ENCODE measurements around the gene DUXB.

GRCh38 chr16:75660726-75661302 lies 40.4 kb downstream of the DUXB start:
- TF ChIP-seq CTCF (IDR thresholded peaks at IDR 0.05) (no peak), POLR2A (IDR thresholded peaks at IDR 0.05) (no peak)

Measured in testis (tissue), 2 donors.